Activated CD4-positive, alpha-beta T cell treated with anti-CD3 and anti-CD28 coated beads, Interleukin-2, Interleukin-6, amounts not matched to agents 100 ng/mL and 50 ng/mL, durations not matched to agents 16 hours and 8 hours (primary cell): Measurements from ENCODE around the gene NPSR1.
"Not testable (repeated sequence)": the region's sequence is repeated elsewhere in the genome, so short reads cannot be mapped to it uniquely, and the experiment has no call there.

Experiments used
- DNase-seq: peaks from one replicate; pipeline ENCODE4 v3.0.0-alpha.2; 2020

The NPSR1 gene

GRCh38 chr7:34878944-34879735, 221.1 kb downstream of the NPSR1 start:
- not testable (repeated sequence) for DNase-seq

- DNase-seq, result no peak
Observed at GRCh38 chr7:34879871-34880270, 221.9 kb downstream of the NPSR1 start.

GRCh38 chr7:34883855-34884254, 225.8 kb downstream of the NPSR1 start:
- not testable (repeated sequence) for DNase-seq

GRCh38 chr7:34886856-34887255, 228.8 kb downstream of the NPSR1 start:
- no peak for DNase-seq

DNA sequence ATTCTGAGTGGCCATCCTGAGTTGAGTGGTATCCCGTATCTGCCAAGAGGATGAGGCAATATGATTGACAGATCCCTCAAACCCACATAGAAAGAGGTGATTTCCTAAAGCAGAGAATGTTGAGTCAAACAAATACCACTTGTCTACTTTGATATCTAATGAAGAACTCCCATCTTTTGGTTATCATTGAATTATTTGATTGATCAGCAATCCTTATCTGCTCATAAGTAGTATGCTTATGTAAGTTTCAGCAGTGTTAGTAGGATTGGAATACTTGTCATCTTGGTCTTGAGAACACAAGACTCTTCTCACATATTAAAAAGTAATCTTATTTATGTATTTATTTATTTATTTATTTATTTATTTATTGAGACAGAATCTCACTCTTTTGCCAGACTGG, 231.9 kb downstream of the NPSR1 start:
- DNase-seq, result no peak

DNA sequence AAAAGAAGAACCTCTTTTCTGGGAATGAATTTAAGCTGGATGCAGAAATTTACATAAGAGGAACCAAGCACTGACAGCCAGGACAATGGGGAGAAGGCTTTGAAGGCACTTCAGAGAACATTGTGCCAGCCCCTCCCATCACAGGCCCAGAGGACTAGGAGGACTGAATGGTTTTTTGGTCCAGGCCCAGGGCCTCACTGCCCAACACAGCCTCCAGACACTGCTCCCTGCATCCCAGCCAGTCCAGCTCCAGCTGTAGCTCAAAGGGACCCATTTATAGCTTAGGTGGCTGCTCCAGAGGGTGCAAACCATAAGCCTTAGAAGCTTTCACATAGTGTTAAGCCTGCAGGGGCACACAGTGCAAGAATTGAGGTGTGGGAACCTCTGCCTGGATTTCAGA, 237.2 kb downstream of the NPSR1 start:
- DNase-seq, result no peak
